GM04504 (cell line): Measurements from ENCODE around the gene SEMA4D.

ENCODE experiments used
- DNase-seq: peaks from one replicate; pipeline ENCODE4 v3.0.0-alpha.2; 2012; ENCODE audit warnings: low read depth

Gene SEMA4D

GRCh38 chr9:89367726-89368437, 130.0 kb downstream of the SEMA4D start:
- no peak for DNase-seq

- DNase-seq = no peak
Observed at GRCh38 chr9:89367281-89367680, 130.6 kb downstream of the SEMA4D start.

- DNase-seq = no peak
Observed at GRCh38 chr9:89366711-89367110, 131.2 kb downstream of the SEMA4D start.

GRCh38 chr9:89365532-89365912, 132.4 kb downstream of the SEMA4D start:
- no peak for DNase-seq

GRCh38 chr9:89364666-89365531, 133.0 kb downstream of the SEMA4D start:
- no peak for DNase-seq

- no peak for DNase-seq
Observed at GRCh38 chr9:89363921-89364665, 133.8 kb downstream of the SEMA4D start.

GRCh38 chr9:89363311-89363670, 134.6 kb downstream of the SEMA4D start:
- no peak for DNase-seq

- no peak for DNase-seq
Observed at GRCh38 chr9:89362647-89363310, 135.1 kb downstream of the SEMA4D start.

GRCh38 chr9:89361816-89362646, 135.9 kb downstream of the SEMA4D start:
- DNase-seq = no peak

- no peak for DNase-seq
Observed at GRCh38 chr9:89361031-89361430, 136.9 kb downstream of the SEMA4D start.

GRCh38 chr9:89360465-89360864, 137.4 kb downstream of the SEMA4D start:
- DNase-seq = no peak

- peak; percentile 10 for DNase-seq
Observed at GRCh38 chr9:89359751-89360261, 138.1 kb downstream of the SEMA4D start.

GRCh38 chr9:89358985-89359384, 138.9 kb downstream of the SEMA4D start:
- DNase-seq = no peak

- no peak for DNase-seq
Observed at GRCh38 chr9:89358376-89358916, 139.5 kb downstream of the SEMA4D start.

- DNase-seq = no peak
Observed at GRCh38 chr9:89357331-89358197, 140.3 kb downstream of the SEMA4D start.

- DNase-seq = no peak
Observed at GRCh38 chr9:89356782-89357181, 141.1 kb downstream of the SEMA4D start.

GRCh38 chr9:89354471-89354870, 143.4 kb downstream of the SEMA4D start:
- no peak for DNase-seq

GRCh38 chr9:89353989-89354388, 143.9 kb downstream of the SEMA4D start:
- DNase-seq = no peak

GRCh38 chr9:89352874-89353649, 144.9 kb downstream of the SEMA4D start:
- DNase-seq = no peak
